GM19193 (cell line): ENCODE data around the gene EOLA1.
"Not testable (repeated sequence)": the region's sequence is repeated elsewhere in the genome, so short reads cannot be mapped to it uniquely, and the experiment has no call there.

Source experiments
- POLR2A ChIP-seq: IDR thresholded peaks from 4 replicates; pipeline ENCODE4 v1.6.1; 2011; ENCODE audit not compliant: insufficient read depth, insufficient read length; ENCODE audit errors: extremely low read depth

The EOLA1 gene

GRCh38 chrX:149540131-149540620, 636 bp upstream of the EOLA1 start:
- TF ChIP-seq POLR2A: no peak

GRCh38 chrX:149541521-149542047, 772 bp downstream of the EOLA1 start:
- no peak for TF ChIP-seq POLR2A

GRCh38 chrX:149549701-149550100, 8.9 kb downstream of the EOLA1 start, which contains the start of gene HSFX3:
Gene HSFX3, minus strand, starts transcription at chrX:149549924. Its CDS starts 72 bp downstream, at chrX:149549852.
- TF ChIP-seq POLR2A: not testable (repeated sequence)

GRCh38 chrX:149563359-149563758, 22.5 kb downstream of the EOLA1 start:
- TF ChIP-seq POLR2A: no peak

GRCh38 chrX:149567621-149568417, 27.0 kb downstream of the EOLA1 start:
- no peak for TF ChIP-seq POLR2A

GRCh38 chrX:149568701-149569296, 28.0 kb downstream of the EOLA1 start:
- no peak for TF ChIP-seq POLR2A

GRCh38 chrX:149569770-149570169, 29.0 kb downstream of the EOLA1 start:
- TF ChIP-seq POLR2A: no peak

GRCh38 chrX:149570668-149571067, 29.9 kb downstream of the EOLA1 start:
- no peak for TF ChIP-seq POLR2A

- TF ChIP-seq POLR2A: no peak
Observed at GRCh38 chrX:149571770-149572169, 31.0 kb downstream of the EOLA1 start.

GRCh38 chrX:149572743-149573142, 31.9 kb downstream of the EOLA1 start:
- no peak for TF ChIP-seq POLR2A

- TF ChIP-seq POLR2A: not testable (repeated sequence)
Observed at GRCh38 chrX:149587359-149587758, 46.5 kb downstream of the EOLA1 start, which contains the start of gene MAGEA9B. Gene MAGEA9B, minus strand, starts transcription at chrX:149587459. Its CDS starts 4,280 bp downstream, at chrX:149583179.

GRCh38 chrX:149595214-149595613, 54.4 kb downstream of the EOLA1 start, which contains the start of gene HSFX2:
Gene HSFX2, minus strand, starts transcription at chrX:149595314. Its CDS starts 614 bp downstream, at chrX:149594700.
- not testable (repeated sequence) for TF ChIP-seq POLR2A
